Neural progenitor cell (in vitro differentiated cells): Measurements from ENCODE around the gene KLHL21. TPM values are rescaled to one million over a fixed set of nuclear protein-coding genes. Genes with fewer than 3 reads are reported as not detected.
A peak's percentile ranks its signal among the peaks of the same experiment; 100 is the strongest.

Source experiments
- DNase-seq: peaks from one replicate; pipeline ENCODE4 v3.0.0-alpha.2; 2016; ENCODE audit warnings: low spot score
- H2AFZ ChIP-seq: fragments of 200-600 bp; sonication (generic); replicated peaks from 2 replicates; pipeline ENCODE4 v1.6.1; 2016; ENCODE audit warnings: antibody characterized with exemption
- H3F3A ChIP-seq: fragments of 200-600 bp; sonication (generic); 2 replicates; pipeline ENCODE4 v1.6.1; 2016; ENCODE audit warnings: antibody characterized with exemption, low read depth
- H3K27ac ChIP-seq: fragments of 200-600 bp; sonication (generic); 2 replicates; pipeline ENCODE4 v1.5.1; 2016; ENCODE audit warnings: mild to moderate bottlenecking
- H3K27me3 ChIP-seq: fragments of 200-600 bp; sonication (generic); 2 replicates; pipeline ENCODE4 v1.6.1; 2016; ENCODE audit warnings: mild to moderate bottlenecking, moderate library complexity
- H3K36me3 ChIP-seq: fragments of 200-600 bp; sonication (generic); 2 replicates; pipeline ENCODE4 v1.5.1; 2016
- H3K4me1 ChIP-seq: fragments of 200-600 bp; sonication (generic); 2 replicates; pipeline ENCODE4 v1.6.1; 2016; ENCODE audit warnings: mixed run types
- H3K4me2 ChIP-seq: fragments of 200-600 bp; sonication (generic); 2 replicates; pipeline ENCODE4 v1.6.1; 2016
- H3K4me3 ChIP-seq: fragments of 200-600 bp; sonication (generic); 2 replicates; pipeline ENCODE4 v1.5.1; 2016
- H3K79me2 ChIP-seq: fragments of 200-600 bp; sonication (generic); 2 replicates; pipeline ENCODE4 v1.6.1; 2016; ENCODE audit warnings: low read depth
- H3K9ac ChIP-seq: fragments of 200-600 bp; sonication (generic); 2 replicates; pipeline ENCODE4 v1.6.1; 2016
- H3K9me3 ChIP-seq: fragments of 200-600 bp; sonication (generic); 2 replicates; pipeline ENCODE4 v1.5.1; 2016; ENCODE audit warnings: low read depth
- H4K20me1 ChIP-seq: fragments of 200-600 bp; sonication (generic); 2 replicates; pipeline ENCODE4 v1.6.1; 2016; ENCODE audit warnings: low read depth
- H3K27ac Mint-ChIP-seq: 3 replicates; pipeline ENCODE4 v1.8.0; 2021; ENCODE audit warnings: mixed read lengths
- H3K27me3 Mint-ChIP-seq: 2 replicates; pipeline ENCODE4 v1.8.0; 2022; ENCODE audit warnings: low read depth, mild to moderate bottlenecking, inconsistent platforms, moderate library complexity, mixed read lengths; ENCODE audit not compliant: insufficient read depth
- H3K36me3 Mint-ChIP-seq: 3 replicates; pipeline ENCODE4 v1.8.0; 2021; ENCODE audit warnings: mixed read lengths
- H3K4me1 Mint-ChIP-seq: 3 replicates; pipeline ENCODE4 v1.8.0; 2021; ENCODE audit warnings: mixed read lengths
- H3K4me3 Mint-ChIP-seq: 3 replicates; pipeline ENCODE4 v1.8.0; 2021; ENCODE audit warnings: mild to moderate bottlenecking, moderate library complexity, mixed read lengths
- H3K9me3 Mint-ChIP-seq: 3 replicates; pipeline ENCODE4 v1.8.0; 2020; ENCODE audit warnings: mixed read lengths
- CTCF ChIP-seq: fragments of 200-600 bp; sonication (generic); IDR thresholded peaks from 2 replicates; pipeline ENCODE4 v1.5.1; 2017; ENCODE audit warnings: antibody characterized with exemption, mild to moderate bottlenecking
- EZH2 ChIP-seq: fragments of 200-600 bp; sonication (generic); IDR thresholded peaks from 2 replicates; pipeline ENCODE4 v1.6.1; 2017; ENCODE audit warnings: antibody characterized with exemption, mild to moderate bottlenecking, moderate library complexity
- EZH2phosphoT487 ChIP-seq: fragments of 200-600 bp; sonication (generic); IDR thresholded peaks from 2 replicates; pipeline ENCODE4 v1.6.1; 2017; ENCODE audit warnings: antibody characterized with exemption
- total RNA-seq: library from RNA; depleted of rRNA; stranded (reverse); fragments of >200 nt; gene quantifications from 2 replicates; pipeline ENCODE4 v1.2.3, GENCODE V29; 2015; ENCODE audit warnings: low replicate concordance

Gene KLHL21
- total RNA-seq, 1 donor from 2014 or later: 4.8 TPM

DNA sequence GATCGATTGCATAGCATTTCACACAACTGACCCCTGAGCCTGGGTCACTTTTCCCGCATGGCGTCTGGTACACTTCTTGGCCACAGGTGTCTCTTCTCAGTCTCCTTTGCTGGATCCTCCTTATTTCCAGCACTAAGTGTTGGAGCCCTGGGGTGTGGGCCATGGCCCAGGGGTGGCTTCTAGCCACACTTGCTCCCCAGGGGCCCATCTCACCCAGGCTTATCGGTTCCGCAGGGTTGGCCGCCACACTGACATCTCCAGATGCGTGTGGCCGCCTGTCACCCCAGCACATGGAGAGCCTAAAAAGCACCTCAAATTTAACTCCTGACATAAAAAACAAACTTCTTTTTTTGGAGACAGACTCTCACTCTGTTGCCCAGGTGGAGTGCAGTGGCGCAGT lies 24.4 kb upstream of the KLHL21 start:
- Histone ChIP-seq H4K20me1 (peaks cover 39% of the 10 kb centered on the region), H3K27me3 (no peaks in the 10 kb centered on the region), H3K36me3 (no peaks in the 10 kb centered on the region), H3K79me2 (peaks cover 38% of the 10 kb centered on the region), H2AFZ (no peak overlapping the region), H3K27ac (no peak overlapping the region), H3F3A (peaks cover 27% of the 10 kb centered on the region), H3K4me3 (no peak overlapping the region), H3K9ac (no peak overlapping the region), H3K4me2 (no peak overlapping the region), H3K9me3 (no peaks in the 10 kb centered on the region), H3K4me1 (peaks cover 8% of the 10 kb centered on the region)
- DNase-seq: no peak
- Mint-ChIP-seq H3K27ac (no peak overlapping the region), H3K9me3 (no peaks in the 10 kb centered on the region), H3K4me1 (peaks cover 16% of the 10 kb centered on the region), H3K4me3 (peak overlapping the region; percentile 95), H3K36me3 (peaks cover 25% of the 10 kb centered on the region), H3K27me3 (peaks cover 1% of the 10 kb centered on the region)
- TF ChIP-seq EZH2: no peak
- no peak for TF ChIP-seq CTCF

DNA sequence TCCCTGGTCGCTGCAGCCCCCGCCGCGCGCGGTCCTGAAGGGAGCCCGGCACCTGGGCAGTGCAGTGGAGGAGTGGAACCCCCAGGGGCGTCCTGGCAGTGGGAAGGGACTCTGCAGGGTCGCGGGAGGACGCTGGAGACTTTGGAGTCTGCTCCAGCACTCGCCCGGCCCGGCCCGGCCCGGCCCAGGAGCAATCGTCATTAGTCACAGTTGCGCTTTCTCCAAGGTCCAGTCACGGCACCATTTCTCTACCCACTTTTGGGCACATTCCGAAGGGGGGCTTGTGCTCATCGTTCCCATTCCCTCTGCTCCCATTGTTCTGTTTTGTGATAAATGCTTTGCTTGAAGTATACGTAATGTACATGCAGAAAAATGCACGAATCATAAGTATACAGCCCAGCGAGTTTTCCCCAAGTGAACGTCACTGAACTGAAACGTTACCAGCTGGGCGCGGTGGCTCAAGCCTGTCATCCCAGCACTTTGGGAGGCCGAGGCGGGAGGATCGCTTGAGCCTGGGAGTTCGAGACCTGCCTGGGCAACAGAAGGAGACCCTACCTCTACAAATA lies 23.0 kb upstream of the KLHL21 start:
- Histone ChIP-seq H4K20me1 (peaks cover 52% of the 10 kb centered on the region), H3K4me1 (peaks cover 8% of the 10 kb centered on the region), H3F3A (peaks cover 27% of the 10 kb centered on the region), H3K4me3 (peak overlapping the region; percentile 64), H2AFZ (no peak overlapping the region), H3K79me2 (peaks cover 51% of the 10 kb centered on the region), H3K36me3 (no peaks in the 10 kb centered on the region), H3K27ac (no peak overlapping the region), H3K4me2 (peak overlapping the region; percentile 91), H3K9me3 (no peaks in the 10 kb centered on the region), H3K27me3 (no peaks in the 10 kb centered on the region), H3K9ac (peak overlapping the region; percentile 74)
- Mint-ChIP-seq H3K27ac (peak overlapping the region; percentile 90), H3K27me3 (no peaks in the 10 kb centered on the region), H3K9me3 (no peaks in the 10 kb centered on the region), H3K4me3 (peak overlapping the region; percentile 95), H3K36me3 (peaks cover 29% of the 10 kb centered on the region), H3K4me1 (peaks cover 16% of the 10 kb centered on the region)
- no peak for DNase-seq
- no peak for TF ChIP-seq EZH2phosphoT487
- TF ChIP-seq CTCF: no peak
- no peak for TF ChIP-seq EZH2

- Histone ChIP-seq H3F3A (peaks cover 27% of the 10 kb centered on the region), H3K79me2 (peaks cover 59% of the 10 kb centered on the region), H3K9me3 (no peaks in the 10 kb centered on the region), H3K4me3 (peak within 1 kb of the TSS; percentile 64), H3K27me3 (no peaks in the 10 kb centered on the region), H2AFZ (no peak within 1 kb of the TSS), H3K4me2 (peak within 1 kb of the TSS; percentile 91), H4K20me1 (peaks cover 59% of the 10 kb centered on the region), H3K9ac (peak within 1 kb of the TSS; percentile 74), H3K27ac (peak within 1 kb of the TSS; percentile 66), H3K4me1 (peaks cover 8% of the 10 kb centered on the region), H3K36me3 (no peaks in the 10 kb centered on the region)
- H3K4me1 Mint-ChIP-seq: peaks cover 16% of the 10 kb centered on the region
- no peaks in the 10 kb centered on the region for H3K27me3 Mint-ChIP-seq
- no peaks in the 10 kb centered on the region for H3K9me3 Mint-ChIP-seq
- H3K27ac Mint-ChIP-seq: peak within 1 kb of the TSS; percentile 91
- DNase-seq: peak; percentile 94
- H3K4me3 Mint-ChIP-seq: peak within 1 kb of the TSS; percentile 95
- H3K36me3 Mint-ChIP-seq: peaks cover 29% of the 10 kb centered on the region
- TF ChIP-seq EZH2phosphoT487 (no peak), CTCF (peak; percentile 41), EZH2 (no peak)
Measured at GRCh38 chr1:6624710-6625583, 22.3 kb upstream of the KLHL21 start, which contains the start of gene THAP3. TSS of gene THAP3 (plus strand) at chr1:6624868. CDS start at chr1:6625219, 351 bp downstream.
